T-helper 1 cell treated with Interleukin-12 subunit alpha and Interleukin-12 subunit beta and Interleukin-4 antibody, amounts not matched to agents 30 ng/mL and 1 ng/mL, for 36 hours (primary cell): Measurements from ENCODE around the gene PPP1R13L. TPM values are rescaled to one million over a fixed set of nuclear protein-coding genes. Genes with fewer than 3 reads are reported as not detected.
"Not testable (repeated sequence)": the region's sequence is repeated elsewhere in the genome, so short reads cannot be mapped to it uniquely, and the experiment has no call there.

ENCODE experiments used
- intact Hi-C: fragments of 100-400 bp; cut with micrococcal nuclease; formaldehyde crosslinking; loops from one replicate; pipeline ENCODE4 v1.15.1; 2024
- total RNA-seq: library from RNA; stranded (reverse); gene quantifications from 2 replicates; pipeline ENCODE4 v1.2.3, GENCODE V29; 2022

PPP1R13L gene
- total RNA-seq, 1 donor from 2014 or later = 10.6 TPM

DNA sequence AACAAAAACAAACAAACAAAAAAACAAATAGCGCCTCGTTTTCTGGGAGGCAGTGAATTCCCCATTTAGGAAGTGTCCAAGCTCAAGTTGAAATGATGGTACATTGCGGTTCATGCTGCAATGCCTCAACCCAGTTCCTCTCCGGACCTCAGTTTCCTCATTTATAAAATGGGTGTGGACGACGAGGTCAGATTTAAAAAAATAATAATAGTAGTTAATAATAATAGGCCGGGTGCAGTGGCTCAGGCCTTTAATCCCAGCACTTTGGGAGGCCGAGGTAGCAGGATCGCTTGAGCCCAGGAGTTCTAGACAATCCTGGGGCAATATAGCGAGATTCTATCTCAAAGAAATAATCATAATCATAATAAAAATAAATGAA is 34.3 kb upstream of the PPP1R13L start:
- intact Hi-C loops = loop anchor here (1.0 to 5.0 kb wide), 6 partner anchors 11 to 203 kb away; partner anchors contain the start of gene FOSB

- intact Hi-C loops = loop anchor here (5.0 kb wide), 1 partner anchor 205 kb away; no protein-coding TSS in a partner anchor
These were observed 32.5 kb upstream of the PPP1R13L start for GRCh38 chr19:45437328-45437727.

DNA sequence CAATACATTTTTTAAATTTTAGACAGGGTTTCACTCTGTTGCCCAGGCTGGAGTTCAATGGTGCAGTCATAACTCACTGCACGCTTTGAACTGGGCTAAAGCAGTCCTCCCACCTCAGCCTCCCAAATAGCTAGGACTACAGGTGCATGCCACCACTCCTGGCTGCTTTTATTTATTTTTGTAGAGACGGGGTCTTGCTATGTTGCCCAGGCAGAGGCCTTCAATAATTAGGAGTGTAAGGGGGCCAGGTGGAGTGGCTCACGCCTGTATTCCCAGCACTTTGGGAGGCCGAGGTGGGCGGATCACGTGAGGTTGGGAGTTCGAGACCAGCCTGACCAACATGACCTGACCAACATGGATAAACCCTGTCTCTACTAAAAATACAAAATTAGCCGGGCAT is 27.7 kb upstream of the PPP1R13L start:
- intact Hi-C loops = not testable (repeated sequence)

- intact Hi-C loops = not testable (repeated sequence)
These were observed 26.1 kb upstream of the PPP1R13L start for GRCh38 chr19:45431008-45431407.

DNA sequence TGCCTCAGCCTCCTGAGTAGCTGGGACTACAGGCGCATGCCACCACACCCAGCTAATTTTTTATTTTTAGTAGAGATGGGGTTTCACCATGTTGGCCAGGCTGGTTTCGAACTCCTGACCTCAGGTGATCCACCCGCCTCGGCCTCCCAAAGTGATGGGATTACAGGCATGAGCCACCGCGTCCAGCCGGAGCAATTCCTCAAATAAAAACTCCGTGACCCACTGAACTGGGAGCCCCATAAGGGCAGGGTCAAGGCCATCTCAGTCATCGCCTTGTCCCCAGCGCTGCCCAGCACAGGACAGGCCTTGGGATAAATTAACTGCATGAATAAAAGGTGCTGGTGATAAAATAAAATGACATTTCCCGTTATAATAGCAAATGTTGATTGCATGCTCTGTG is 25.0 kb upstream of the PPP1R13L start:
- intact Hi-C loops = loop anchor here (5.0 kb wide), 1 partner anchor 262 kb away; the partner anchor contains the start of genes QPCTL and SNRPD2

GRCh38 chr19:45428384-45429231 is 23.7 kb upstream of the PPP1R13L start:
- intact Hi-C loops = loop anchor here (5.0 kb wide), 1 partner anchor 264 kb away; the partner anchor contains the start of genes QPCTL and SNRPD2

- intact Hi-C loops = loop anchor here (5.0 kb wide), 1 partner anchor 268 kb away; the partner anchor contains the start of genes QPCTL and SNRPD2
These were observed 19.6 kb upstream of the PPP1R13L start for GRCh38 chr19:45424191-45425058.

- intact Hi-C loops = loop anchor here (1.0 kb wide), 5 partner anchors 17 to 222 kb away; partner anchors contain the start of genes ERCC2, OPA3 and POLR1G
These were observed 18.8 kb upstream of the PPP1R13L start, which contains the start of gene ERCC1 for GRCh38 chr19:45423589-45424190. Gene ERCC1 (minus strand): TSS chr19:45423917. CDS start chr19:45423374, 543 bp downstream.

GRCh38 chr19:45423033-45423588 is 18.2 kb upstream of the PPP1R13L start:
- intact Hi-C loops = loop anchor here (1.0 kb wide), 5 partner anchors 17 to 222 kb away; partner anchors contain the start of genes ERCC2, OPA3 and POLR1G

GRCh38 chr19:45421947-45422498 is 17.2 kb upstream of the PPP1R13L start:
- intact Hi-C loops = no loop called here

- intact Hi-C loops = no loop called here
These were observed 16.0 kb upstream of the PPP1R13L start for GRCh38 chr19:45420871-45421270.

DNA sequence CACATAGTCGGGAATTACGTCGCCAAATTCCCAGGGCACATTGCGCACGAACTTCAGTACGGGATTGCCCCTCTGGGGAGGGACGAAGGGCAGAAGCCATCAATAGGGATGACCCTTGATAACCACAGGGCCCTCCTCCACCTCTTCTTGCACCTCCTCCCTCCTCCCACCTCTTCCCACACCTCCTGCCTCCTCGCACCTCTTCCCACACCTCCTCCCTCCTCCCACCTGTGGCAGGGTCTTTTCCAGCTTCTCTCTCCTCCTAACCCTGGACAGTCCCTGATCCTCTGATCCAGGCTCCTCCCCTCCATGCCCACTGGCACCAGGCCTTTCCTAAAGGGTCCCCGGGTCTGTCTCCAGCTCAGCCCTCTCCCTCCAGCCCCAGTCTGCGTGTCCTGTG is 15.5 kb upstream of the PPP1R13L start:
- intact Hi-C loops = no loop called here

GRCh38 chr19:45419895-45420294 is 15.0 kb upstream of the PPP1R13L start:
- intact Hi-C loops = no loop called here

- intact Hi-C loops = no loop called here
These were observed 14.5 kb upstream of the PPP1R13L start for GRCh38 chr19:45419396-45419795.

DNA sequence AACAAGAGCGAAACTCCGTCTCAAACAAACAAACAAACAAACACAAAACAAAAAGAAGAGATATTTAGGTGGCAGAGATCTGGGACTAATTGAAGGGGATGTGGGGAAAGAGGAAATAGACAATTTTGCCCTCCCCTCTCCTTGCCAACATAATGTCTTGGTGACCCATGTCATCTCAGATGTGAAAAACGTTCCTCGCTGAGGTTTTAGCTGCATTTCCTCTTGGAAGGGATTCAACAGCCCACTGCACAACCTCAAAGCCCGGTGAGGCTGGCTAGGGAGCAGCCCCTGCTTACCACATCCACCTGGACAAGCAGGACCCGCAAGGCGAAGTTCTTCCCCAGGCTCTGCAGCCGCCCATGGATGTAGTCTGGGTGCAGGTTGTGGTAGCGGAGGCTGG is 13.9 kb upstream of the PPP1R13L start:
- intact Hi-C loops = no loop called here

DNA sequence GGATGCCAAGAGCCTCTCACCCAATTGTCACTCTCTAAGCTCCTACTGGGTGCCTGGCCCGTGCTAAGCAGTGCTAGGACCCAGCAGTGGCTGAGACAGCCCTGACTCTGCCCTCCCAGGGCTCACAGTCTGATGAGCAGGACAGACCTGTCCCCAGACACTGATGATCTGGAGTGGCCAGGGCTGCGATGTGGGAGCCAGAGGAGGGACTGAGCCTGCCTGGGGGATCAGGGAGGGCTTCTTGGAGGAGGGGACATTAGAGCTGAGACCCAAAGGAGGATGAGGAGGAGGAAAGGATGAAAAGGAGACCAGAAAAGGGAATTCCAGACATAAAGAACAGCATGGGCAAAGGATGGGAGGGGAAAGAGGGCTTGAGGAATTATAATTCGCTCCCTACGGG is 12.3 kb upstream of the PPP1R13L start:
- intact Hi-C loops = no loop called here

DNA sequence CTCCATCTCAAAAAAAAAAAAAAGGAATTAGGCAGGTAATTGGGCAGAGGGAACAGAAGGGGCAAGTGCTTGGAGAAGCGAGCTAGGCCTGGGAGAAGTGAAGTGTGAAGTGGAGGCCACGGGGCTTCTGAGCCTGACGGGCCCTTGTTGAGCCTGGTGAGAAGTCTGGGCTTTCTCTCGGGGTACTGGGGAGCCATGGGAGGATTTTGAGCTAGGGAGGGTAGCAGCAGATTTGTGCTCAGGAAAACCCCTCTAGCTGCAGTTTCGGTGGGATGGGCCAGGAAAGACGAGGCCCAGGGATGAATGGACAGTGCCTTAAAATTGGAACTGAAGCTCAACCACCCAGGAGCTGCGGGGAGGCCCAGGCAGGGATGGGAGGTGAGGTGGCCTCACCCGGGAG is 9.6 kb upstream of the PPP1R13L start:
- intact Hi-C loops = no loop called here

DNA sequence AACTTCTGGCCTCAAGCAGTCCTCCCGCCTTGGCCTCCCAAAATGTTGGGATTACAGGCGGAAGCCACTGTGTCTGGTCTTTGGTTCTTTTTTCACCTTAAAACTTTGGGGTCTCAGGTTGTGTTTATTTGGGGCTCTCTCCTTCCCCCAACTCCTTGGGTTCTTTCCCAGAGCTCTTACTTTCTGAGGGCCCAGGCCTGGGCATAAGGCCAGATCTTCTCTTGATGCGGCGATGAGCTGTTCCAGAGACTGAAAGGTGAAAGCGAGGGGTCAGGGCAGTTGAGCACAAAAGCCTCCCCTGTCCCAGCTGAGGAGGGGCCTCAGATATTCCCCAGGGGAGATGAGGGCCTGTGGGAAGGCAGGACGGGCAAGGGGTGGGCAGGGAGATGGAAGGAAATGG is 8.6 kb upstream of the PPP1R13L start:
- intact Hi-C loops = no loop called here

GRCh38 chr19:45410330-45410729 is 5.5 kb upstream of the PPP1R13L start:
- intact Hi-C loops = not testable (repeated sequence)

DNA sequence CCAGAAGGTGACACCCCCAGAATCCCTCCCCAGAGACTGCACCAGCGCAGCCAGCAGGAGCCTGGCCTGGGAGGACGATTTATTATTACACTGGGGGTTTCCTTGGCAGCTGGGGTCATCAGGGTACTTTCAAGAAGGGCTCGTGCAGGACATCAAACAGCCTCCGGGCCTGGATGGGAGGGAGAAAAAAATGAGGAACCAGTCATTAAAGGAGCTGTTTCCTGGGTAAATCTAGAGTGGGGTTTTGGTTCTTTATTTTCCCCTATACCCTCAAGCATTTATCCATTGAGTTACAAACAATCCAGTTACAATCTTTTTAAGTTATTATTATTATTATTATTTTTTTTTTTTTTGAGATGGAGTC is 4.7 kb upstream of the PPP1R13L start:
- intact Hi-C loops = loop anchor here (5.0 kb wide), 2 partner anchors 317 to 407 kb away; partner anchors contain the start of genes PPP1R37 and RELB
